Measurements from ENCODE around the gene ALDH3B2.

Gene ALDH3B2

GRCh38 chr11:67613960-67614715 lies 60.3 kb downstream of the ALDH3B2 start:
- DNase-seq (ENCODE audit: low spot score): no peak

- DNase-seq (ENCODE audit: low spot score): no peak
Measured at GRCh38 chr11:67613313-67613959, 61.0 kb downstream of the ALDH3B2 start.

- DNase-seq (ENCODE audit: low spot score): no peak
Measured at GRCh38 chr11:67612751-67613150, 61.7 kb downstream of the ALDH3B2 start.

All from globus pallidus (tissue), 1 donor.